ENCODE measurements around the gene TCP11L2. TPM values are rescaled to one million over a fixed set of nuclear protein-coding genes. Genes with fewer than 3 reads are reported as not detected.
A peak's percentile ranks its signal among the peaks of the same experiment; 100 is the strongest.

The TCP11L2 gene
- total and polyA plus RNA-seq, 9 of the 15 experiments (the other 6 are each of a cell fraction or from before 2014, with no cell fraction given) = 0.39 to 4.5 (median 1.3) TPM

DNA sequence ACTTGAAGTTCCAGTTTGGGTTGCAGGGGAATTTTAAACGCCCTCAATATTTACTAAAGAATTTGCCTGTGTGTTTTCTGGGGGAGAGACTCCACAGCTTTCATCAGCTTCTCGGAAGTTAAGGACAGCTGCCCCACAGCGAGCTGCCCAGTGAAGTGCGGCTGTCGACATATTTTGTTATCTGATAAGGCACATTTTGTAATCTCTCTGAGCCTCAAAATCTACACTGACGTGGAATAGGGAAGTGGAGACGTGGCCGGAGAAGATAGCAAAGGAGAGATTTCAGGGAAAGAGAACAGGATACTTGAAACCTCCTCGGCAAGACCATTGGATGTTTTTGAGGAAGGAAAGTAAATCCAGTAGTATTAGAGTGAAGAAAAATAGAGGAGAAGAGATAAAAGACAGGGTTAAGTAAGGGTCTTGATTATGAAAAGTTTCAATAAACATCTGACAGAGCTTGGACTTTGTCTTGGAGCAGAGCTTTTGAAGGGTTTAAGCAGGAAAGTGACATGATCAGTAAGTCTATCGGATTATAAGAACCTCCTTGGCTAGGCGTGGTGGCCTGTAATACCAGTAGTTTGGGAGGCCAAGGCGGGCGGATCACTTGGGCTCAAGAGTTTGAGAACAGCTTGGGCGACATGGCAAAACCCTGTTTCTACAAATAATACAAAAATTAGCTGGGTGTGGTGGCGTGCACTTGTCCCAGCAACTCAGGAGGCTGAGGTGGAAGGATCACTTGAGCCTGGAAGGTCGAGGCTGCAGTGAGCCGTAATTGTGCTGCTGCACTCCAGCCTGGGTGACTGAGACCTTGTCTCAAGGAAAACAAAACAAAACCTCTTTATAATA, 56.1 kb downstream of the TCP11L2 start (continued):
- TF ChIP-seq, protein P1, sequence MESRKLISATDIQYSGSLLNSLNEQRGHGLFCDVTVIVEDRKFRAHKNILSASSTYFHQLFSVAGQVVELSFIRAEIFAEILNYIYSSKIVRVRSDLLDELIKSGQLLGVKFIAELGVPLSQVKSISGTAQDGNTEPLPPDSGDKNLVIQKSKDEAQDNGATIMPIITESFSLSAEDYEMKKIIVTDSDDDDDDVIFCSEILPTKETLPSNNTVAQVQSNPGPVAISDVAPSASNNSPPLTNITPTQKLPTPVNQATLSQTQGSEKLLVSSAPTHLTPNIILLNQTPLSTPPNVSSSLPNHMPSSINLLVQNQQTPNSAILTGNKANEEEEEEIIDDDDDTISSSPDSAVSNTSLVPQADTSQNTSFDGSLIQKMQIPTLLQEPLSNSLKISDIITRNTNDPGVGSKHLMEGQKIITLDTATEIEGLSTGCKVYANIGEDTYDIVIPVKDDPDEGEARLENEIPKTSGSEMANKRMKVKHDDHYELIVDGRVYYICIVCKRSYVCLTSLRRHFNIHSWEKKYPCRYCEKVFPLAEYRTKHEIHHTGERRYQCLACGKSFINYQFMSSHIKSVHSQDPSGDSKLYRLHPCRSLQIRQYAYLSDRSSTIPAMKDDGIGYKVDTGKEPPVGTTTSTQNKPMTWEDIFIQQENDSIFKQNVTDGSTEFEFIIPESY (CRISPR knock-in tag; IDR thresholded peaks at IDR 0.05) = no peak; the same call in 1 of the 2 replicates
- TF ChIP-seq RBBP5 (IDR thresholded peaks at IDR 0.05; ENCODE audit: borderline replicate concordance, insufficient read depth, low read length, poor library complexity, severe bottlenecking) (no peak), EP400 (IDR thresholded peaks at IDR 0.05) (peak; percentile 88), SLC30A9 (CRISPR knock-in tag; IDR thresholded peaks at IDR 0.05) (no peak), TBP (optimal IDR thresholded peaks at IDR 0.05; ENCODE audit: low read depth, low read length) (peak; percentile 64), ZNF507 (tag; conservative IDR thresholded peaks at IDR 0.05) (no peak), TAF9B (IDR thresholded peaks at IDR 0.05; ENCODE audit: partially characterized antibody) (peak; percentile 62), ZNF184 (CRISPR knock-in tag; IDR thresholded peaks at IDR 0.05) (no peak), LEF1 (IDR thresholded peaks at IDR 0.05) (peak; percentile 73; the same call in 1 of the 2 replicates), POU5F1 (IDR thresholded peaks at IDR 0.05; ENCODE audit: borderline replicate concordance, low read depth, low read length, partially characterized antibody) (no peak), IRF2 (CRISPR knock-in tag; IDR thresholded peaks at IDR 0.05) (no peak), SAFB (IDR thresholded peaks at IDR 0.05; ENCODE audit: borderline replicate concordance, low read depth, low read length) (no peak)
- TF ChIP-seq, protein P2, sequence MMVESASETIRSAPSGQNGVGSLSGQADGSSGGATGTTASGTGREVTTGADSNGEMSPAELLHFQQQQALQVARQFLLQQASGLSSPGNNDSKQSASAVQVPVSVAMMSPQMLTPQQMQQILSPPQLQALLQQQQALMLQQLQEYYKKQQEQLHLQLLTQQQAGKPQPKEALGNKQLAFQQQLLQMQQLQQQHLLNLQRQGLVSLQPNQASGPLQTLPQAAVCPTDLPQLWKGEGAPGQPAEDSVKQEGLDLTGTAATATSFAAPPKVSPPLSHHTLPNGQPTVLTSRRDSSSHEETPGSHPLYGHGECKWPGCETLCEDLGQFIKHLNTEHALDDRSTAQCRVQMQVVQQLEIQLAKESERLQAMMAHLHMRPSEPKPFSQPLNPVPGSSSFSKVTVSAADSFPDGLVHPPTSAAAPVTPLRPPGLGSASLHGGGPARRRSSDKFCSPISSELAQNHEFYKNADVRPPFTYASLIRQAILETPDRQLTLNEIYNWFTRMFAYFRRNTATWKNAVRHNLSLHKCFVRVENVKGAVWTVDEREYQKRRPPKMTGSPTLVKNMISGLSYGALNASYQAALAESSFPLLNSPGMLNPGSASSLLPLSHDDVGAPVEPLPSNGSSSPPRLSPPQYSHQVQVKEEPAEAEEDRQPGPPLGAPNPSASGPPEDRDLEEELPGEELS (CRISPR knock-in tag; IDR thresholded peaks at IDR 0.05; ENCODE audit: borderline replicate concordance) = no peak
- TF ChIP-seq, protein P3, sequence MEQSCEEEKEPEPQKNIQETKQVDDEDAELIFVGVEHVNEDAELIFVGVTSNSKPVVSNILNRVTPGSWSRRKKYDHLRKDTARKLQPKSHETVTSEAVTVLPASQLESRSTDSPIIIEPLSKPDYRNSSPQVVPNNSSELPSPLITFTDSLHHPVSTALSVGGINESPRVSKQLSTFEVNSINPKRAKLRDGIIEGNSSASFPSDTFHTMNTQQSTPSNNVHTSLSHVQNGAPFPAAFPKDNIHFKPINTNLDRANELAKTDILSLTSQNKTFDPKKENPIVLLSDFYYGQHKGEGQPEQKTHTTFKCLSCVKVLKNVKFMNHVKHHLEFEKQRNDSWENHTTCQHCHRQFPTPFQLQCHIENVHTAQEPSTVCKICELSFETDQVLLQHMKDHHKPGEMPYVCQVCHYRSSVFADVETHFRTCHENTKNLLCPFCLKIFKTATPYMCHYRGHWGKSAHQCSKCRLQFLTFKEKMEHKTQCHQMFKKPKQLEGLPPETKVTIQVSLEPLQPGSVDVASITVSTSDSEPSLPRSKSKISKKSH (CRISPR knock-in tag; IDR thresholded peaks at IDR 0.05) = no peak
- TF ChIP-seq, protein P4, sequence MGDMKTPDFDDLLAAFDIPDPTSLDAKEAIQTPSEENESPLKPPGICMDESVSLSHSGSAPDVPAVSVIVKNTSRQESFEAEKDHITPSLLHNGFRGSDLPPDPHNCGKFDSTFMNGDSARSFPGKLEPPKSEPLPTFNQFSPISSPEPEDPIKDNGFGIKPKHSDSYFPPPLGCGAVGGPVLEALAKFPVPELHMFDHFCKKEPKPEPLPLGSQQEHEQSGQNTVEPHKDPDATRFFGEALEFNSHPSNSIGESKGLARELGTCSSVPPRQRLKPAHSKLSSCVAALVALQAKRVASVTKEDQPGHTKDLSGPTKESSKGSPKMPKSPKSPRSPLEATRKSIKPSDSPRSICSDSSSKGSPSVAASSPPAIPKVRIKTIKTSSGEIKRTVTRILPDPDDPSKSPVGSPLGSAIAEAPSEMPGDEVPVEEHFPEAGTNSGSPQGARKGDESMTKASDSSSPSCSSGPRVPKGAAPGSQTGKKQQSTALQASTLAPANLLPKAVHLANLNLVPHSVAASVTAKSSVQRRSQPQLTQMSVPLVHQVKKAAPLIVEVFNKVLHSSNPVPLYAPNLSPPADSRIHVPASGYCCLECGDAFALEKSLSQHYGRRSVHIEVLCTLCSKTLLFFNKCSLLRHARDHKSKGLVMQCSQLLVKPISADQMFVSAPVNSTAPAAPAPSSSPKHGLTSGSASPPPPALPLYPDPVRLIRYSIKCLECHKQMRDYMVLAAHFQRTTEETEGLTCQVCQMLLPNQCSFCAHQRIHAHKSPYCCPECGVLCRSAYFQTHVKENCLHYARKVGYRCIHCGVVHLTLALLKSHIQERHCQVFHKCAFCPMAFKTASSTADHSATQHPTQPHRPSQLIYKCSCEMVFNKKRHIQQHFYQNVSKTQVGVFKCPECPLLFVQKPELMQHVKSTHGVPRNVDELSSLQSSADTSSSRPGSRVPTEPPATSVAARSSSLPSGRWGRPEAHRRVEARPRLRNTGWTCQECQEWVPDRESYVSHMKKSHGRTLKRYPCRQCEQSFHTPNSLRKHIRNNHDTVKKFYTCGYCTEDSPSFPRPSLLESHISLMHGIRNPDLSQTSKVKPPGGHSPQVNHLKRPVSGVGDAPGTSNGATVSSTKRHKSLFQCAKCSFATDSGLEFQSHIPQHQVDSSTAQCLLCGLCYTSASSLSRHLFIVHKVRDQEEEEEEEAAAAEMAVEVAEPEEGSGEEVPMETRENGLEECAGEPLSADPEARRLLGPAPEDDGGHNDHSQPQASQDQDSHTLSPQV (IDR thresholded peaks at IDR 0.05) = no peak
- TF ChIP-seq, protein P5, sequence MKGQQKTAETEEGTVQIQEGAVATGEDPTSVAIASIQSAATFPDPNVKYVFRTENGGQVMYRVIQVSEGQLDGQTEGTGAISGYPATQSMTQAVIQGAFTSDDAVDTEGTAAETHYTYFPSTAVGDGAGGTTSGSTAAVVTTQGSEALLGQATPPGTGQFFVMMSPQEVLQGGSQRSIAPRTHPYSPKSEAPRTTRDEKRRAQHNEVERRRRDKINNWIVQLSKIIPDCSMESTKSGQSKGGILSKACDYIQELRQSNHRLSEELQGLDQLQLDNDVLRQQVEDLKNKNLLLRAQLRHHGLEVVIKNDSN (CRISPR knock-in tag; IDR thresholded peaks at IDR 0.05) = no peak
